Kidney (tissue), 14 donors: ENCODE data around the gene ZNF664. TPM values are rescaled to one million over a fixed set of nuclear protein-coding genes. Genes with fewer than 3 reads are reported as not detected.

ENCODE experiments used
- DNase-seq, 5 donors: peaks; one replicate each; pipeline ENCODE4 v3.0.0-alpha.2; 2013 to 2020
- FAIRE-seq: peaks from 2 replicates; lab custom pipeline; 2012; peaks lifted over from hg19 to GRCh38; lab: Jason Lieb, UNC
- H3K27ac ChIP-seq, 2 donors: one replicate each; pipeline ENCODE4 v1.7.0; 2013; ENCODE audit warnings: low read depth in 2 of 2, low read length in 2 of 2, inconsistent platforms in 1 of 2
- H3K27me3 ChIP-seq: one replicate; pipeline ENCODE4 v1.7.1; 2013; ENCODE audit warnings: low read length, inconsistent platforms; ENCODE audit not compliant: control insufficient read depth, insufficient read depth
- H3K36me3 ChIP-seq, 3 donors: one replicate each; pipeline versions ENCODE4 v1.7.0 to v1.7.1; 2013; ENCODE audit warnings: low read length in 3 of 3, control low read depth in 1 of 3, inconsistent platforms in 1 of 3; ENCODE audit not compliant: insufficient read depth in 3 of 3, control insufficient read depth in 2 of 3
- H3K4me1 ChIP-seq, 3 donors: one replicate each; pipeline versions ENCODE4 v1.7.0 to v1.7.1; 2013; ENCODE audit warnings: low read length in 3 of 3, inconsistent platforms in 1 of 3, low read depth in 1 of 3; ENCODE audit not compliant: control insufficient read depth in 2 of 3, insufficient read depth in 2 of 3
- H3K4me3 ChIP-seq, 3 donors: one replicate each; pipeline versions ENCODE4 v1.7.0 to v1.8.1; 2013; ENCODE audit warnings: low read length in 3 of 3, control low read depth in 1 of 3, inconsistent platforms in 1 of 3
- H3K9ac ChIP-seq, 3 donors: one replicate each; pipeline versions ENCODE4 v1.7.0 to v1.7.1; 2013; ENCODE audit warnings: low read length in 3 of 3, control low read depth in 1 of 3, inconsistent platforms in 1 of 3
- H3K9me3 ChIP-seq, 3 donors: one replicate each; pipeline versions ENCODE4 v1.7.0 to v1.7.1; 2013; ENCODE audit warnings: low read length in 3 of 3, control low read depth in 1 of 3, inconsistent platforms in 1 of 3; ENCODE audit not compliant: control insufficient read depth in 2 of 3, insufficient read depth in 1 of 3
- CTCF ChIP-seq: IDR thresholded peaks from 3 replicates; pipeline ENCODE4 v1.5.1; 2012; ENCODE audit warnings: mild to moderate bottlenecking, moderate library complexity, borderline replicate concordance; ENCODE audit not compliant: insufficient read depth; ENCODE audit errors: extremely low read depth
- intact Hi-C: fragments of 100-400 bp; cut with DNase I; formaldehyde crosslinking; loops from one replicate; pipeline ENCODE4 v1.11.1; 2022
- polyA plus RNA-seq: library from polyadenylated mRNA; stranded (reverse); fragments of 350-450 nt; fragmentation: Illumina TruSeq; extraction: RNeasy Lipid Tissue Mini Kit (QIAGEN cat#74804); gene quantifications from one replicate; pipeline ENCODE4 v1.2.3, GENCODE V29; 2014; ENCODE audit warnings: low read depth, low replicate concordance; ENCODE audit not compliant: insufficient read depth
- total RNA-seq: library from RNA; stranded (reverse); fragmentation: NEBNext Ultra II Directional; extraction: Animal tissue kit (Norgen Biotek cat#: 25700); gene quantifications from one replicate; pipeline ENCODE4 v1.2.1, GENCODE V29; 2021
- donor health status: control.
- donor health status: control.
- donor health status: control.
- donor health status: control.
- donor health status: control.
- donor health status: DM: yes; HTN: yes; CAD: no.
- donor health status: Normal renal cell carcinoma (clear cell type).

The ZNF664 gene
- total and polyA plus RNA-seq, 2 donors from 2014 or later: 44.9 to 104 TPM

- intact Hi-C loops: no loop called here
- Histone ChIP-seq H3K4me1 (peaks cover 0 to 2% (median 0%) of the 10 kb centered on the region in 3 donors), H3K4me3 (no peak overlapping the region), H3K27me3 (no peaks in the 10 kb centered on the region), H3K27ac (no peak overlapping the region), H3K9ac (no peak overlapping the region), H3K9me3 (no peaks in the 10 kb centered on the region), H3K36me3 (no peaks in the 10 kb centered on the region)
- FAIRE-seq (no peak), DNase-seq (no peak)
- TF ChIP-seq CTCF: no peak
Observed at GRCh38 chr12:124024776-124025175, 51.8 kb downstream of the ZNF664 start.

- FAIRE-seq: no peak
Observed at GRCh38 chr12:124025661-124026060, 52.6 kb downstream of the ZNF664 start.

GRCh38 chr12:124026755-124027745 lies 54.0 kb downstream of the ZNF664 start:
- Histone ChIP-seq H3K4me3 (no peak overlapping the region), H3K9ac (no peak overlapping the region), H3K9me3 (no peaks in the 10 kb centered on the region), H3K27me3 (no peaks in the 10 kb centered on the region), H3K4me1 (no peaks in the 10 kb centered on the region), H3K27ac (no peak overlapping the region), H3K36me3 (no peaks in the 10 kb centered on the region)
- no peak for TF ChIP-seq CTCF
- intact Hi-C loops: no loop called here
- DNase-seq (no peak), FAIRE-seq (no peak)

More at GRCh38 chr12:124025661-124026060, 52.6 kb downstream of the ZNF664 start:
- intact Hi-C loops: no loop called here
- no peak for TF ChIP-seq CTCF
- no peaks in the 10 kb centered on the region for H3K27me3 ChIP-seq
- peaks cover 0 to 2% (median 0%) of the 10 kb centered on the region in 3 donors for H3K4me1 ChIP-seq
- DNase-seq: no peak
- no peak overlapping the region for H3K4me3 ChIP-seq
- H3K9ac ChIP-seq: no peak overlapping the region
- no peaks in the 10 kb centered on the region for H3K9me3 ChIP-seq
- H3K36me3 ChIP-seq: no peaks in the 10 kb centered on the region
- H3K27ac ChIP-seq: no peak overlapping the region
